NB4 (cell line): ENCODE results near the gene VEZF1.

Source experiments
- CTCF ChIP-seq: IDR thresholded peaks from one replicate; pipeline ENCODE4 v1.5.1; 2012; ENCODE audit warnings: low read depth, low read length
- MAX ChIP-seq: IDR thresholded peaks from 2 replicates; pipeline ENCODE4 v1.6.1; 2011; ENCODE audit warnings: low read depth, low read length
- MYC ChIP-seq: IDR thresholded peaks from 2 replicates; pipeline ENCODE4 v1.6.1; 2011; ENCODE audit warnings: low read depth, low read length
- POLR2A ChIP-seq: IDR thresholded peaks from 2 replicates; pipeline ENCODE4 v1.6.1; 2011; ENCODE audit warnings: mild to moderate bottlenecking; ENCODE audit not compliant: insufficient read length; ENCODE audit errors: extremely low read depth

DNA sequence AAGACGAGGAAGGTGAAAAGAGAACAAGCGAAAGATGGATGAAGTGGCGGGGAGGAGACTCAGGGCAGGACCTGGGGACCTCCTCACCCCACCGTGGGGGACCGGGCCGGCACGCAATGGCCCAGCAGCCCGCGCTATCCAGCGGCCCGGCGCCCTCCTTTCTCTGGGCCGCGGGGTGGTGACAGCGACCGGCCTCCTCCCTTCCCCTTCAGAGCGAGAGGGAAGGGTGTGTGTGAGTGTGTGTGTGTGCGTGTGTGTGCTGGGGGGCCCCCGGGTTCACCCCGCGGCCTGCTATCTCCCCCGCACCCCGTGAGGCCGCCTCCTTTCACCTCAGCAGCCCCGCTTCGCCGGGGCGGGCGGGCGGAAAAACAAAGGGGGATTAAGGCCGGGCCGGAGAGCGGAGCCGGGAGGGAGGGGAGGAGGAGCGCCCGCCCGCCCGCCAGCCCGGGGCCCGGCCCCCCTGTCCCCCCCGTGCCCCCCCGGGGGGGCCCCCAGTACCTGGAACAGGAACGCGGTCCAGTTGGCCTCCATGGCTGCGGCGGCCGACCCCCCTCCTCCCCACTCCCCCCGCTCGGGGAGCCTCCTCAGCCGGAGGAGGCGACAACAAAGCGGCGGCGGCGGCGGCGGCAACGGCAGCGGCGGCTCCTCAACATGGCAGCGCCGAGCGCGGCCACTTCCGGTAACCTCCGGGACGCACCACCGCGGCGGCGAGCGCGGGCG is at the start of gene VEZF1:
- TF ChIP-seq CTCF (no peak), POLR2A (no peak), MYC (no peak), MAX (no peak)
